Parathyroid adenoma (tissue), 2 donors: ENCODE results near the gene ODC1.

Source experiments
- H2AFZ ChIP-seq: fragments of 300-600 bp; sonication (generic); one replicate; pipeline ENCODE4 v1.7.0; 2017; ENCODE audit warnings: antibody characterized with exemption, mild to moderate bottlenecking
- H3K27ac ChIP-seq: fragments of 300-600 bp; sonication (generic); one replicate; pipeline ENCODE4 v1.7.0; 2017
- H3K27me3 ChIP-seq: fragments of 300-600 bp; sonication (generic); one replicate; pipeline ENCODE4 v1.7.0; 2017; ENCODE audit warnings: low read length; ENCODE audit not compliant: control insufficient read depth, insufficient read depth
- H3K36me3 ChIP-seq: fragments of 300-600 bp; sonication (generic); one replicate; pipeline ENCODE4 v1.7.0; 2017; ENCODE audit warnings: low read length; ENCODE audit not compliant: control insufficient read depth, insufficient read depth
- H3K4me1 ChIP-seq: fragments of 300-600 bp; sonication (generic); one replicate; pipeline ENCODE4 v1.7.0; 2017; ENCODE audit warnings: control low read depth
- H3K4me2 ChIP-seq: fragments of 300-600 bp; sonication (generic); one replicate; pipeline ENCODE4 v1.7.0; 2017; ENCODE audit warnings: low read length
- H3K4me3 ChIP-seq: fragments of 300-600 bp; sonication (generic); one replicate; pipeline ENCODE4 v1.7.0; 2017; ENCODE audit warnings: low read depth, low read length
- H3K79me2 ChIP-seq: fragments of 300-600 bp; sonication (generic); one replicate; pipeline ENCODE4 v1.7.0; 2017; ENCODE audit warnings: control low read depth
- H3K9ac ChIP-seq: fragments of 300-600 bp; sonication (generic); one replicate; pipeline ENCODE4 v1.7.0; 2017; ENCODE audit warnings: mild to moderate bottlenecking
- H3K9me3 ChIP-seq: fragments of 300-600 bp; sonication (generic); one replicate; pipeline ENCODE4 v1.7.0; 2017; ENCODE audit warnings: low read length; ENCODE audit not compliant: control insufficient read depth
- TF ChIP-seq, protein P1 (sequence below): fragments of 300-600 bp; sonication (generic); IDR thresholded peaks from one replicate; pipeline ENCODE4 v1.7.0; 2017; ENCODE audit warnings: antibody characterized with exemption, mild to moderate bottlenecking
- donor health status: primary hyperparathyroidism.

The ODC1 gene

DNA sequence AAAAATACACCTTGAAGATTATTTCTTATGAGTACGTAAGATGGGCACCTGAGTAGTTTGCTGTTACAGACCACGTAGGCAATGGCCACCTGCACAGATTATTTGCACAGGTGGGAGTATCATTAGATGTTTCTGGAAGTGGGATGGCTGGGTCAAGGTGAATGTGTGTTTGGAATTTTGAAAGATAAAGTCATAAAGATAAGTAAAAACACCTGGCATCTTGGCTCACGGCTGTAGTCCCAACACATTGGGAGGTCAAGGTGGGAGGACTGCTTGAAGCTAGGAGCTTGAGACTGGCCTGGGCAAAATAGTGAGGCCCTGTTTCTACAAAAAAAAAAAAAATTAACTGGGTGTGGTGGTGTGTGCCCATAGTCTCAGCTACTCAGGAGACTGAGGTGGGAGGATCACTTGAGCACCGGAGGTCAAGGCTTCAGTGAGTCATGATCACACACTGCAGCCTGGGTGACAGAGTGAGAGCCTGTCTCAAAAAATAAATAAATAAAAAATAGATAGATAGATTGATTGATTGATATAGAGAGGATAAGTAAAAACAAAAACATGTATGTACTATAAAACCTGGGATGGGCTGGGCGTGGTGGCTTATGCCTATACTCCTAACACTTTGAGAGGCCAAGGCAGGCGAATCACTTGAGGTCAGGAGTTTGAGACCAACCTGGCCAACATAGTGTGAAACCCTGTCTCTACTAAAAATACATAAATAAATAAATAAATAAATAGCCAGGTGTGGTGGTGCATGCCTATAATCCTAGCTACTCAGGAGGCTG, 30.4 kb downstream of the ODC1 start:
- no peak overlapping the region for H3K4me2 ChIP-seq
- no peak overlapping the region for H3K9ac ChIP-seq
- H3K36me3 ChIP-seq, result no peaks in the 10 kb centered on the region
- no peaks in the 10 kb centered on the region for H3K27me3 ChIP-seq
- no peaks in the 10 kb centered on the region for H3K4me1 ChIP-seq
- TF ChIP-seq, protein P1, sequence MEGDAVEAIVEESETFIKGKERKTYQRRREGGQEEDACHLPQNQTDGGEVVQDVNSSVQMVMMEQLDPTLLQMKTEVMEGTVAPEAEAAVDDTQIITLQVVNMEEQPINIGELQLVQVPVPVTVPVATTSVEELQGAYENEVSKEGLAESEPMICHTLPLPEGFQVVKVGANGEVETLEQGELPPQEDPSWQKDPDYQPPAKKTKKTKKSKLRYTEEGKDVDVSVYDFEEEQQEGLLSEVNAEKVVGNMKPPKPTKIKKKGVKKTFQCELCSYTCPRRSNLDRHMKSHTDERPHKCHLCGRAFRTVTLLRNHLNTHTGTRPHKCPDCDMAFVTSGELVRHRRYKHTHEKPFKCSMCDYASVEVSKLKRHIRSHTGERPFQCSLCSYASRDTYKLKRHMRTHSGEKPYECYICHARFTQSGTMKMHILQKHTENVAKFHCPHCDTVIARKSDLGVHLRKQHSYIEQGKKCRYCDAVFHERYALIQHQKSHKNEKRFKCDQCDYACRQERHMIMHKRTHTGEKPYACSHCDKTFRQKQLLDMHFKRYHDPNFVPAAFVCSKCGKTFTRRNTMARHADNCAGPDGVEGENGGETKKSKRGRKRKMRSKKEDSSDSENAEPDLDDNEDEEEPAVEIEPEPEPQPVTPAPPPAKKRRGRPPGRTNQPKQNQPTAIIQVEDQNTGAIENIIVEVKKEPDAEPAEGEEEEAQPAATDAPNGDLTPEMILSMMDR, result no peak
- H3K79me2 ChIP-seq, result no peaks in the 10 kb centered on the region
- H3K4me3 ChIP-seq, result no peak overlapping the region
- no peak overlapping the region for H3K27ac ChIP-seq
- H2AFZ ChIP-seq, result no peak overlapping the region
- H3K9me3 ChIP-seq, result no peaks in the 10 kb centered on the region

DNA sequence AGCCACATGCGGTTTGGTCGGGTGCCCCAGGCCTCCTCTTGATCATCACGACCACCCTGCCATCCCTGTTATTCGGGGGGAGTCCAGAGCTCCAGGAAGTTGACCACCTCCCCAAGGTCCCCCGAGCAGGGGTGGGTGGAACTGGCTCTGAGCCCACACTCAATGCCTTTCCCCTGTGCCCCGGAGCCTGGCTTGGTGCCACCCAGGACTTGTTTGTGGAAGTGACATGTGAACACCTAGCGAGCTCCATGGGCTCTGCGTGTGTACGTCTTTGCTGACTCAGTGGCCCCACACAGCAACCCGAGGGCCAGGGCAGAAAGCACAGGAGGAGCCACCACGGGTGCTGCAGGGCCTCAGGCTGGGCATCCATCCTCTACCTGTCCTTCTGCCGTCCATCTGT, 32.5 kb downstream of the ODC1 start:
- Histone ChIP-seq H3K27ac (no peak overlapping the region), H3K4me3 (no peak overlapping the region), H3K9me3 (no peaks in the 10 kb centered on the region), H3K36me3 (no peaks in the 10 kb centered on the region), H2AFZ (no peak overlapping the region), H3K27me3 (no peaks in the 10 kb centered on the region), H3K4me1 (no peaks in the 10 kb centered on the region), H3K9ac (no peak overlapping the region), H3K4me2 (no peak overlapping the region), H3K79me2 (no peaks in the 10 kb centered on the region)
- TF ChIP-seq, protein P1, result no peak

DNA sequence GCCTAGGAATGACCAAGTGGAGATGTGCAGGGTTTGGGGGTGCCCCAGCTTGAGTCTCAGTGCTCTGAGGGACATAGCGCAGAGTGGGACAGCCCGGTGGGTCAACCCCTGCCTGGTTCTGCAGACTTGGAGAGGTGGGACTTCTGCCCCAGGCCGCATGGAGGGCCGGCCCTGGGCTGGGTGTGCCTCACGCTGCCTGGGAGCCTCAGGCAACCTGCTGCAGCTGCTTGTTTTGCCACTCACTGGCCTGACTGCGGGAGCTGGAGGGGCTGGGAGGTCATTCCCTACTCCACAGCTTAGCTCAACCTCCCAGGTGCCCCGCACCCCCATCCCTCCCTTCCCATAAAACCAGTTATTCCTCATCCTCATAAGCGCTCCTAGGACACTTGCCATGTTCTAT, 33.1 kb downstream of the ODC1 start:
- Histone ChIP-seq H3K4me2 (no peak overlapping the region), H3K9ac (no peak overlapping the region), H3K79me2 (no peaks in the 10 kb centered on the region), H2AFZ (no peak overlapping the region), H3K9me3 (no peaks in the 10 kb centered on the region), H3K4me3 (no peak overlapping the region), H3K4me1 (no peaks in the 10 kb centered on the region), H3K27ac (no peak overlapping the region), H3K36me3 (no peaks in the 10 kb centered on the region), H3K27me3 (no peaks in the 10 kb centered on the region)
- TF ChIP-seq, protein P1, result no peak

DNA sequence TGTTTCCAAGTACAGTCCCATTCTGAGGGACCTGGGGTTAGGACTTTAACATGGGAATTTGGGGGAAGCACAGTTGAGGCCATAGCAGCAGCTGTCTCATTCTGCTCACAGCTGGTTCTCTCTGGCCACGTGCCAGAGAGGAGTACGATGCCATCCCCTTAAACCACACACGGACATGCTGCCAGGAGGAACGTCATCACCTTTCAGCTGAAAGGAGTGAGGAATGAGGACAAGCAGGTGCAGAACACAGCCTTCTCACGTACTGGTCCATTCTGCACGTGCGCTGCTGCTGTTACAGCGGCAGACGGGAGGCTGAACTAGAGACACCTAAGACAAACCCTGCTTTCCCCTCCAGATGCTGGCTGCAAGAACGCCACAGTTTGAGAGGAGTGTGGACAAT, 33.5 kb downstream of the ODC1 start:
- H3K9ac ChIP-seq, result no peak overlapping the region
- no peak overlapping the region for H3K4me2 ChIP-seq
- no peaks in the 10 kb centered on the region for H3K9me3 ChIP-seq
- H3K27ac ChIP-seq, result no peak overlapping the region
- no peak overlapping the region for H3K4me3 ChIP-seq
- TF ChIP-seq, protein P1, result no peak
- H3K27me3 ChIP-seq, result no peaks in the 10 kb centered on the region
- H3K36me3 ChIP-seq, result no peaks in the 10 kb centered on the region
- no peak overlapping the region for H2AFZ ChIP-seq
- no peaks in the 10 kb centered on the region for H3K79me2 ChIP-seq
- no peaks in the 10 kb centered on the region for H3K4me1 ChIP-seq

DNA sequence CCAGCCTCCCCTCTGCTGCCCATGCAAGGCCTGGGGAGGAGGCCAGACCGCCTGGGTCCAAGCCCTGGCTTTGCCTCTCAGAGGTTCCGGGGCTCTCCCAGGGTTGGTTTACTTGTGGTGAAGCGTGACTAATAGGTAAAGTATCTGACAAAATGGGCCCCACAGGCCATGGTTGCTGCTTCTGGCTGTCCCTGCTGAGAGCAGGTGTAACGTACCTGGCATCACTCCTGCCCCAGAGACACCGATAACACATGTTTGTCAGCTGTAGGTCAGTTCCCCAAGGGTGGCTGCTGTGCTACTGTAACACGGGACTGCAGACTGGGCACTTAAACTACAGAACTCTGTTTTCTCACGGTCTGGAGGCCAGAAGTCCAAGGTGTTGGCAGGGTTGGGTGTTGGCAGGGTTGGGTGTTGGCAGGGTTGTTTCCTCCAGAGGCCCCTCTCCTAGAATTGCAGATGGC, 34.1 kb downstream of the ODC1 start:
- Histone ChIP-seq H3K27ac (no peak overlapping the region), H3K4me1 (peaks cover under 1% of the 10 kb centered on the region)

More for the DNA sequence above, 34.1 kb downstream of the ODC1 start:
- no peaks in the 10 kb centered on the region for H3K79me2 ChIP-seq
- H3K36me3 ChIP-seq, result no peaks in the 10 kb centered on the region
- H3K27me3 ChIP-seq, result no peaks in the 10 kb centered on the region
- no peak overlapping the region for H2AFZ ChIP-seq
- no peak overlapping the region for H3K4me3 ChIP-seq
- TF ChIP-seq, protein P1, result no peak
- H3K9me3 ChIP-seq, result no peaks in the 10 kb centered on the region
- H3K4me2 ChIP-seq, result no peak overlapping the region
- H3K9ac ChIP-seq, result no peak overlapping the region
